H1 (cell line): ENCODE results near the gene LDAH. TPM values are rescaled to one million over a fixed set of nuclear protein-coding genes. Genes with fewer than 3 reads are reported as not detected.

Experiments
- CTCF ChIA-PET: fragments of 300-600 bp; sonication (Branson Sonifier 250); formaldehyde crosslinking; loops from one replicate; lab custom pipeline; 2021; ENCODE audit not compliant: partially characterized antibody; lab: Charles Lee
- POLR2A ChIA-PET: fragments of 300-600 bp; sonication (Branson Sonifier 250); formaldehyde crosslinking; loops from one replicate; lab custom pipeline; 2021; ENCODE audit warnings: inconsistent platforms; ENCODE audit not compliant: partially characterized antibody; lab: Charles Lee
- DNase-seq, 2 experiments: peaks; one replicate each; pipeline versions ENCODE4 v3.0.0 to v3.0.0-alpha.2; 2010 to 2022; ENCODE audit warnings: low spot score in 2 of 2, low read depth in 1 of 2, mixed read lengths in 1 of 2
- FAIRE-seq: peaks from 2 replicates; lab custom pipeline; 2011; peaks lifted over from hg19 to GRCh38; lab: Jason Lieb, UNC
- H2AFZ ChIP-seq: 2 replicates; pipeline ENCODE4 v1.8.1; 2012; ENCODE audit warnings: low read length, inconsistent platforms
- H2AK5ac ChIP-seq: 2 replicates; pipeline ENCODE4 v1.6.1; 2013; ENCODE audit warnings: low read depth, low read length
- H2BK120ac ChIP-seq: replicated peaks from 2 replicates; pipeline ENCODE3; 2013; ENCODE audit warnings: low read depth, low read length, inconsistent platforms
- H2BK12ac ChIP-seq: 2 replicates; pipeline ENCODE4 v1.6.1; 2013; ENCODE audit warnings: low read depth, low read length
- H2BK15ac ChIP-seq: 2 replicates; pipeline ENCODE4 v1.6.1; 2013; ENCODE audit warnings: low read length
- H2BK20ac ChIP-seq: 2 replicates; pipeline ENCODE4 v1.6.1; 2013; ENCODE audit warnings: low read length
- H2BK5ac ChIP-seq: 2 replicates; pipeline ENCODE4 v1.6.1; 2013; ENCODE audit warnings: low read depth, low read length
- H3K14ac ChIP-seq: 2 replicates; pipeline ENCODE4 v1.6.1; 2013; ENCODE audit warnings: inconsistent platforms; ENCODE audit not compliant: insufficient read length
- H3K18ac ChIP-seq: 2 replicates; pipeline ENCODE4 v1.6.1; 2013; ENCODE audit warnings: low read length; ENCODE audit errors: extremely low read depth
- H3K23ac ChIP-seq: 2 replicates; pipeline ENCODE4 v1.6.1; 2013; ENCODE audit warnings: inconsistent platforms; ENCODE audit not compliant: insufficient read length
- H3K23me2 ChIP-seq: 2 replicates; pipeline ENCODE4 v1.6.1; 2013; ENCODE audit warnings: low read depth, low read length
- H3K27ac ChIP-seq: 2 replicates; pipeline ENCODE4 v1.6.1; 2011; ENCODE audit warnings: low read depth, low read length, inconsistent platforms
- H3K27me3 ChIP-seq, 4 experiments: replicated peaks in 1 of 4; 1 replicate in 1 of 4; 2 replicates in 3 of 4; pipeline versions ENCODE4 v1.6.1 to v1.8.1; 2011 to 2013; ENCODE audit warnings: low read length in 3 of 4, mild to moderate bottlenecking in 3 of 4, inconsistent platforms in 2 of 4, mixed read lengths in 2 of 4, moderate library complexity in 1 of 4; ENCODE audit not compliant: control insufficient read depth in 3 of 4, insufficient read depth in 3 of 4; ENCODE audit errors: extremely low read depth in 1 of 4
- H3K36me3 ChIP-seq, 4 experiments: 2 replicates each; pipeline versions ENCODE4 v1.6.1 to v1.8.1; 2011 to 2013; ENCODE audit warnings: mild to moderate bottlenecking in 4 of 4, low read length in 3 of 4, moderate library complexity in 2 of 4, control low read depth in 1 of 4, inconsistent platforms in 1 of 4; ENCODE audit not compliant: insufficient read depth in 4 of 4, control insufficient read depth in 2 of 4
- H3K4ac ChIP-seq: replicated peaks from 2 replicates; pipeline ENCODE3; 2013; ENCODE audit warnings: low read length, low read depth, mixed read lengths, inconsistent platforms; ENCODE audit not compliant: insufficient read length
- H3K4me1 ChIP-seq, 4 experiments: replicated peaks in 1 of 4; 1 replicate in 1 of 4; 2 replicates in 3 of 4; pipeline versions ENCODE4 v1.6.1 to v1.8.1; 2011 to 2013; ENCODE audit warnings: low read length in 3 of 4, inconsistent platforms in 2 of 4, mixed read lengths in 1 of 4; ENCODE audit not compliant: insufficient read depth in 4 of 4, control insufficient read depth in 3 of 4
- H3K4me2 ChIP-seq, 2 experiments: 2 replicates each; pipeline versions ENCODE4 v1.6.1 to v1.8.1; 2011 to 2013; ENCODE audit warnings: low read depth in 2 of 2, low read length in 2 of 2, control low read depth in 1 of 2, inconsistent platforms in 1 of 2, mild to moderate bottlenecking in 1 of 2; ENCODE audit not compliant: insufficient read depth in 1 of 2
- H3K4me3 ChIP-seq, 4 experiments: fragments of 200-600, 300-600 bp in 1 of 4; sonication (generic), shearing (Covaris generic), sonication (Bioruptor Twin) in 1 of 4; 2 replicates each; pipeline versions ENCODE4 v1.5.1 to v1.8.1; 2011 to 2016; ENCODE audit warnings: low read length in 4 of 4, low read depth in 3 of 4, control low read depth in 2 of 4, inconsistent platforms in 2 of 4, mild to moderate bottlenecking in 2 of 4, mixed read lengths in 1 of 4, moderate library complexity in 1 of 4; ENCODE audit not compliant: insufficient read depth in 2 of 4; ENCODE audit errors: extremely low read depth in 1 of 4
- H3K56ac ChIP-seq: replicated peaks from 2 replicates; pipeline ENCODE3; 2013; ENCODE audit warnings: low read depth, mild to moderate bottlenecking, mixed read lengths, low read length, inconsistent platforms; ENCODE audit not compliant: insufficient read length
- H3K79me1 ChIP-seq: 2 replicates; pipeline ENCODE4 v1.6.1; 2013; ENCODE audit warnings: low read depth, low read length, control low read depth
- H3K79me2 ChIP-seq, 2 experiments: 2 replicates each; pipeline versions ENCODE4 v1.6.1 to v1.8.1; 2012 to 2013; ENCODE audit warnings: low read length in 2 of 2, mild to moderate bottlenecking in 2 of 2, inconsistent platforms in 1 of 2; ENCODE audit not compliant: insufficient read depth in 2 of 2, control insufficient read depth in 1 of 2
- H3K9ac ChIP-seq, 4 experiments: replicated peaks in 1 of 4; 1 replicate in 1 of 4; 2 replicates in 3 of 4; pipeline versions ENCODE4 v1.6.1 to v1.8.1; 2011 to 2013; ENCODE audit warnings: low read depth in 3 of 4, low read length in 3 of 4, control low read depth in 2 of 4, mild to moderate bottlenecking in 2 of 4, moderate library complexity in 2 of 4, inconsistent platforms in 1 of 4; ENCODE audit errors: extremely low read depth in 1 of 4
- H3K9me3 ChIP-seq, 2 experiments: 2 replicates each; pipeline versions ENCODE4 v1.6.1 to v1.8.1; 2012 to 2013; ENCODE audit warnings: mild to moderate bottlenecking in 2 of 2, moderate library complexity in 2 of 2, control low read depth in 1 of 2, inconsistent platforms in 1 of 2, low read depth in 1 of 2, low read length in 1 of 2, mixed read lengths in 1 of 2; ENCODE audit not compliant: insufficient read depth in 2 of 2
- H4K20me1 ChIP-seq, 2 experiments: replicated peaks in 1 of 2; 2 replicates each; pipeline versions ENCODE3 to v1.8.1; 2011 to 2013; ENCODE audit warnings: inconsistent platforms in 2 of 2, low read length in 2 of 2, mild to moderate bottlenecking in 1 of 2; ENCODE audit not compliant: insufficient read depth in 2 of 2, control insufficient read depth in 1 of 2
- H4K5ac ChIP-seq: 2 replicates; pipeline ENCODE4 v1.6.1; 2013; ENCODE audit warnings: low read length, low read depth, mixed read lengths, inconsistent platforms; ENCODE audit not compliant: insufficient read length
- H4K8ac ChIP-seq: 2 replicates; pipeline ENCODE4 v1.8.0; 2013; ENCODE audit warnings: mild to moderate bottlenecking, moderate library complexity, low read length, inconsistent platforms; ENCODE audit not compliant: insufficient read depth; ENCODE audit errors: extremely low read depth
- H4K91ac ChIP-seq: replicated peaks from 2 replicates; pipeline ENCODE3; 2013; ENCODE audit warnings: low read length, mixed read lengths, inconsistent platforms; ENCODE audit not compliant: insufficient read length
- ATF2 ChIP-seq: IDR thresholded peaks from 2 replicates; pipeline ENCODE4 v1.6.1; 2012; ENCODE audit warnings: low read length, inconsistent platforms
- EP300 ChIP-seq, 2 experiments: IDR thresholded peaks; 1 replicate in 1 of 2; 2 replicates in 1 of 2; pipeline ENCODE4 v1.6.1; 2011 to 2012; ENCODE audit warnings: low read depth in 2 of 2, low read length in 2 of 2, mild to moderate bottlenecking in 2 of 2, borderline replicate concordance in 1 of 2, inconsistent platforms in 1 of 2, moderate library complexity in 1 of 2
- GABPA ChIP-seq: IDR thresholded peaks from 2 replicates; pipeline ENCODE4 v1.6.1; 2011; ENCODE audit warnings: mild to moderate bottlenecking, low read length, moderate library complexity, borderline replicate concordance; ENCODE audit not compliant: insufficient read depth
- HDAC2 ChIP-seq, 2 experiments: fragments of 300-600 bp in 1 of 2; sonication (generic) in 1 of 2; IDR thresholded peaks; 2 replicates each; pipeline ENCODE4 v1.6.1; 2011 to 2012; ENCODE audit warnings: low read depth in 2 of 2, low read length in 2 of 2, mild to moderate bottlenecking in 2 of 2, moderate library complexity in 2 of 2, borderline replicate concordance in 1 of 2, inconsistent platforms in 1 of 2
- RBBP5 ChIP-seq: IDR thresholded peaks from 2 replicates; pipeline ENCODE4 v1.7.1; 2012; ENCODE audit warnings: low read depth, mild to moderate bottlenecking, inconsistent platforms, low read length, moderate library complexity, borderline replicate concordance
- RXRA ChIP-seq: IDR thresholded peaks from 2 replicates; pipeline ENCODE4 v1.6.1; 2011; ENCODE audit warnings: low read depth, mild to moderate bottlenecking, low read length, moderate library complexity; ENCODE audit not compliant: insufficient read depth
- SAP30 ChIP-seq: fragments of 300-600 bp; sonication (generic); IDR thresholded peaks from 2 replicates; pipeline ENCODE4 v1.7.1; 2012; ENCODE audit warnings: low read length, moderate library complexity, mild to moderate bottlenecking, inconsistent platforms; ENCODE audit not compliant: insufficient read depth, insufficient replicate concordance
- TEAD4 ChIP-seq: IDR thresholded peaks from 2 replicates; pipeline ENCODE4 v1.6.1; 2012; ENCODE audit warnings: low read depth, low read length, inconsistent platforms, mixed read lengths
- WGBS, 2 experiments: shearing (Covaris generic) in 1 of 2; methylation state at CpG; one replicate each; pipeline versions ENCODE4 v1.1.6 to v1.1.7; 2013 to 2015; ENCODE audit warnings: low lambda C conversion rate in 2 of 2, mixed read lengths in 2 of 2, inconsistent platforms in 1 of 2, low coverage in 1 of 2, missing lambda C conversion rate in 1 of 2; ENCODE audit not compliant: insufficient replicate concordance in 2 of 2, insufficient coverage in 1 of 2, insufficient read length in 1 of 2; ENCODE audit errors: extremely low coverage in 1 of 2, missing lambda C conversion rate in 1 of 2; 5-methylcytosine and 5-hydroxymethylcytosine counted together
- polyA plus RNA-seq, 7 experiments: library from polyadenylated mRNA; depleted of rRNA in 3 of 7; stranded (reverse) in 5 of 7; unstranded in 2 of 7; fragments of >200 nt in 5 of 7; fragments of 200-250 nt in 2 of 7; gene quantifications; 1 replicate in 5 of 7; 2 replicates in 1 of 7; 4 replicates in 1 of 7; pipeline versions ENCODE4 v1.2.1 to v1.2.3, GENCODE V29; 2011 to 2013; ENCODE audit warnings: missing spikeins in 2 of 7, mixed read lengths in 2 of 7
- total RNA-seq: library from RNA; stranded (reverse); fragmentation: NEBNext Ultra II Directional; extraction: Animal tissue kit (Norgen Biotek cat#: 25700); gene quantifications from 2 replicates; pipeline ENCODE4 v1.2.1, GENCODE V29; 2021

Gene LDAH
- total and polyA plus RNA-seq, 2 of the 8 experiments (the other 6 are each of a cell fraction or from before 2014, with no cell fraction given), result 10.9 to 26.3 TPM

- TF ChIP-seq ATF2 (no peak), GABPA (no peak), SAP30 (no peak), RBBP5 (no peak), TEAD4 (no peak), RXRA (no peak), EP300 (IDR thresholded peaks at IDR 0.05; ENCODE audit: borderline replicate concordance in 1 of 2, low read depth in 2 of 2, low read length in 2 of 2) (no peak), HDAC2 (IDR thresholded peaks at IDR 0.05; ENCODE audit: borderline replicate concordance in 1 of 2, low read depth in 2 of 2, low read length in 2 of 2) (no peak)
- POLR2A ChIA-PET, result interaction anchor here (1.7 kb wide), 1 partner anchor 194 kb away, joined by 15 read pairs; the partner anchor contains the start of gene RHOB
- H3K9ac ChIP-seq, result no peak overlapping the region; a peak in 1 of 7 replicates
Measured at GRCh38 chr2:20641123-20641985, 181.5 kb downstream of the LDAH start.

More at GRCh38 chr2:20641123-20641985, 181.5 kb downstream of the LDAH start:
- H3K79me1 ChIP-seq, result no peaks in the 10 kb centered on the region; the same call in 1 of the 2 replicates
- H2BK12ac ChIP-seq, result peak overlapping the region; percentile 4; the same call in 1 of the 2 replicates
- WGBS, 2 experiments, result 90% methylated on average over 23 of the region's 23 CpGs; no CpG with 5 or more reads in 1 of the 2 experiments
- H3K4me2 ChIP-seq, result no peak overlapping the region
- no peak overlapping the region for H2AK5ac ChIP-seq
- FAIRE-seq, result no peak
- H4K20me1 ChIP-seq, result peaks cover 0 to 3% of the 10 kb centered on the region in 2 experiments
- H2AFZ ChIP-seq, result no peak overlapping the region
- H3K36me3 ChIP-seq, result no peaks in the 10 kb centered on the region
- H2BK20ac ChIP-seq, result no peak overlapping the region
- H3K56ac ChIP-seq, result no peak overlapping the region
- H3K9me3 ChIP-seq, result no peaks in the 10 kb centered on the region
- CTCF ChIA-PET, result interaction anchor here (0.7 to 17.7 kb wide), 30 partner anchors 7 to 539 kb away, joined by 3 to 367 read pairs (median 8); partner anchors contain the start of genes HS1BP3 and RHOB
- no peaks in the 10 kb centered on the region for H3K27me3 ChIP-seq
- H3K27ac ChIP-seq, result no peak overlapping the region
- no peak overlapping the region for H2BK5ac ChIP-seq
- H3K4me3 ChIP-seq, result no peak overlapping the region
- no peak for DNase-seq
- no peak overlapping the region for H3K14ac ChIP-seq
- no peak overlapping the region for H4K91ac ChIP-seq
- no peak overlapping the region for H2BK15ac ChIP-seq
- no peak overlapping the region for H4K5ac ChIP-seq
- H3K4me1 ChIP-seq, result no peaks in the 10 kb centered on the region
- no peaks in the 10 kb centered on the region for H3K23me2 ChIP-seq
- H3K4ac ChIP-seq, result no peak overlapping the region
- H4K8ac ChIP-seq, result no peak overlapping the region
- no peak overlapping the region for H3K18ac ChIP-seq
- no peak overlapping the region for H3K23ac ChIP-seq
- no peaks in the 10 kb centered on the region for H3K79me2 ChIP-seq
- H2BK120ac ChIP-seq, result no peak overlapping the region
